ENCODE data around the gene PTGFRN.

The PTGFRN gene

GRCh38 chr1:117022114-117022513, 112.4 kb downstream of the PTGFRN start:
- 88% methylated on average over 3 of the region's 3 CpGs for WGBS
- Histone ChIP-seq H3K27me3 (ENCODE audit: insufficient read depth, low read length) (no peaks in the 10 kb centered on the region), H3K9ac (ENCODE audit: low read depth, low read length) (no peak overlapping the region), H3K36me3 (ENCODE audit: insufficient read depth, low read length) (no peaks in the 10 kb centered on the region), H3K4me3 (ENCODE audit: low read length) (no peak overlapping the region), H3K4me1 (ENCODE audit: insufficient read depth, low read length) (no peaks in the 10 kb centered on the region), H3K27ac (ENCODE audit: low read depth, low read length) (no peak overlapping the region), H3K9me3 (ENCODE audit: insufficient read depth, low read depth, low read length) (no peaks in the 10 kb centered on the region)

- Histone ChIP-seq H3K4me1 (ENCODE audit: insufficient read depth, low read length) (no peaks in the 10 kb centered on the region), H3K27me3 (ENCODE audit: insufficient read depth, low read length) (no peaks in the 10 kb centered on the region), H3K4me3 (ENCODE audit: low read length) (no peak overlapping the region), H3K36me3 (ENCODE audit: insufficient read depth, low read length) (no peaks in the 10 kb centered on the region), H3K27ac (ENCODE audit: low read depth, low read length) (no peak overlapping the region), H3K9ac (ENCODE audit: low read depth, low read length) (no peak overlapping the region), H3K9me3 (ENCODE audit: insufficient read depth, low read depth, low read length) (no peaks in the 10 kb centered on the region)
- WGBS = 94% methylated on average over 7 of the region's 7 CpGs
Observed at GRCh38 chr1:117025568-117025967, 115.9 kb downstream of the PTGFRN start.

DNA sequence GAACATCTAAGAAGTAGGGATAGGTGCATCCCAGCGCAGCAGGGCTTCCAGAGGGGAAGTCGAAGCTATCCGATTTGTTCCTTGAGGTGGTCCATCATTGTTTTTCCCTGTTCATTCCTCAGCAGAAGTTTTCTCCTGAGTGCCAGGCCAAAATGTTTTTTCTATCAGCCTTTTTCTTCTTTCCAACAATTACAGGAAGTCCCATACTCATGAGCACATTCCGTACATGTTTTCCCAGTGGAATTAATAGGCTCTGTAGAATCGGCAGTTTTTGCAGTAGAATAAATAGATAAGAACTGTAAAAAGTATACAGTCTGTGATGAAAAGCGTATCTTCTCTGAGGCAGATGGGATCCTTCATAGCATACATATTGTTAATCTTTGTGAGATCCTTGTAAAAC, 116.6 kb downstream of the PTGFRN start:
- H3K4me1 ChIP-seq (ENCODE audit: insufficient read depth, low read length) = no peaks in the 10 kb centered on the region
- no peak overlapping the region for H3K27ac ChIP-seq (ENCODE audit: low read depth, low read length)
- H3K9me3 ChIP-seq (ENCODE audit: insufficient read depth, low read depth, low read length) = no peaks in the 10 kb centered on the region
- 94% methylated on average over 6 of the region's 6 CpGs for WGBS
- no peak overlapping the region for H3K9ac ChIP-seq (ENCODE audit: low read depth, low read length)
- no peaks in the 10 kb centered on the region for H3K27me3 ChIP-seq (ENCODE audit: insufficient read depth, low read length)
- no peak overlapping the region for H3K4me3 ChIP-seq (ENCODE audit: low read length)
- no peaks in the 10 kb centered on the region for H3K36me3 ChIP-seq (ENCODE audit: insufficient read depth, low read length)

DNA sequence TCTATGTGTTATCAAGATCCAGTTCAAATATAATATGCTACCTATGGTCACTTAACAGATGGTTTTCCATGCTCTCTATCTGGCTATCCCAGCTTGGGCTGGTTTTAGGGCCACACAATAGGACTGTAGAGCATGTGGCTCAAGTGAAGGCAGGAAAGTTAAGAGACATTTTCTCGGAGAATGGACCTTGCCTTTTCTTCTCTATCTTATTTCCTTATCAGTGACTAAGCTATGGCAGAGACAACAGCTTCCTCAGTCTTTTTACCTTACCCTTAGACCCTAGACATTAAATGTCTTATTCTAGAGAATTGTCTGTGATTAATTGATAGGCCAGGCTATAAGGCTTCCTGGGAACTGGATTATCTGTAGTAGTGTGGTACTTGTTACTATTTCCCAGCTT, 120.0 kb downstream of the PTGFRN start:
- H3K4me1 ChIP-seq (ENCODE audit: insufficient read depth, low read length) = peaks cover 1% of the 10 kb centered on the region; the same call in 1 of the 2 replicates
- WGBS = 82% methylated on average over 1 of the region's 1 CpG
- no peaks in the 10 kb centered on the region for H3K36me3 ChIP-seq (ENCODE audit: insufficient read depth, low read length)
- no peaks in the 10 kb centered on the region for H3K9me3 ChIP-seq (ENCODE audit: insufficient read depth, low read depth, low read length)
- no peak overlapping the region for H3K4me3 ChIP-seq (ENCODE audit: low read length)
- no peaks in the 10 kb centered on the region for H3K27me3 ChIP-seq (ENCODE audit: insufficient read depth, low read length)
- H3K27ac ChIP-seq (ENCODE audit: low read depth, low read length) = no peak overlapping the region
- no peak overlapping the region for H3K9ac ChIP-seq (ENCODE audit: low read depth, low read length)

DNA sequence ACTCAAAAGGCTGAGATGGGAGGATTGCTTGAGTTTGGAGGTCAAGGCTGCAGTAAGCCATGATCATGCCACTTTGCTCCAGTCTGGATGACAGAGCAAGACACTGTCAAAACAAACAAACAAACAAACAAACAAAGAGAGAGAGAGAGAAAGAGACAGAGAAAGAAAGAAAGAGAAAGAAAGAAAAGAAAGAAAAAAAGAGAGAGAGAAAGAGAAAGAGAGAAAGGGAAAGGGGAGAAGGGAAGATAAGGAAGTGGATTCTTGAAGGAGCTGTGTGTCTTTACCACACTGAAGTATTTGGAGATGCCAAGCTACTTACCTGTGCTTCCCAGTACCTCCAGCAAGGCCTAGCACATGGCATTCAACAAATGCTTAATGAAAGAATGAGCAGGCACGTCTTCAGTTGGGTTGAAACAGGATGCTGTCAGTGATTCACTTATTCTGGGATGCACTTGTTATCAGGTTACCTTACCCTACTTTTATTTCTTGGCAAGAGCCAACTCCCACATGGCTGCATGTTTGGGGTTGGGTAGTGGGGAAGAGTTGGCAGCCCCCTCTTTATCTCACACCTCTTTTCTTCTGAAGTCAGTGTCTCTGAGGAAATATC, 120.7 kb downstream of the PTGFRN start:
- Histone ChIP-seq H3K4me3 (ENCODE audit: low read length) (no peak overlapping the region), H3K9ac (ENCODE audit: low read depth, low read length) (no peak overlapping the region), H3K4me1 (ENCODE audit: insufficient read depth, low read length) (peaks cover 7% of the 10 kb centered on the region; the same call in 1 of the 2 replicates), H3K9me3 (ENCODE audit: insufficient read depth, low read depth, low read length) (no peaks in the 10 kb centered on the region), H3K27ac (ENCODE audit: low read depth, low read length) (no peak overlapping the region), H3K36me3 (ENCODE audit: insufficient read depth, low read length) (no peaks in the 10 kb centered on the region), H3K27me3 (ENCODE audit: insufficient read depth, low read length) (no peaks in the 10 kb centered on the region)
- 79% methylated on average over 1 of the region's 1 CpG for WGBS

- WGBS = 96% methylated on average over 3 of the region's 3 CpGs
- no peak overlapping the region for H3K27ac ChIP-seq (ENCODE audit: low read depth, low read length)
- no peak overlapping the region for H3K4me3 ChIP-seq (ENCODE audit: low read length)
Observed at GRCh38 chr1:117032266-117032665, 122.5 kb downstream of the PTGFRN start.

DNA sequence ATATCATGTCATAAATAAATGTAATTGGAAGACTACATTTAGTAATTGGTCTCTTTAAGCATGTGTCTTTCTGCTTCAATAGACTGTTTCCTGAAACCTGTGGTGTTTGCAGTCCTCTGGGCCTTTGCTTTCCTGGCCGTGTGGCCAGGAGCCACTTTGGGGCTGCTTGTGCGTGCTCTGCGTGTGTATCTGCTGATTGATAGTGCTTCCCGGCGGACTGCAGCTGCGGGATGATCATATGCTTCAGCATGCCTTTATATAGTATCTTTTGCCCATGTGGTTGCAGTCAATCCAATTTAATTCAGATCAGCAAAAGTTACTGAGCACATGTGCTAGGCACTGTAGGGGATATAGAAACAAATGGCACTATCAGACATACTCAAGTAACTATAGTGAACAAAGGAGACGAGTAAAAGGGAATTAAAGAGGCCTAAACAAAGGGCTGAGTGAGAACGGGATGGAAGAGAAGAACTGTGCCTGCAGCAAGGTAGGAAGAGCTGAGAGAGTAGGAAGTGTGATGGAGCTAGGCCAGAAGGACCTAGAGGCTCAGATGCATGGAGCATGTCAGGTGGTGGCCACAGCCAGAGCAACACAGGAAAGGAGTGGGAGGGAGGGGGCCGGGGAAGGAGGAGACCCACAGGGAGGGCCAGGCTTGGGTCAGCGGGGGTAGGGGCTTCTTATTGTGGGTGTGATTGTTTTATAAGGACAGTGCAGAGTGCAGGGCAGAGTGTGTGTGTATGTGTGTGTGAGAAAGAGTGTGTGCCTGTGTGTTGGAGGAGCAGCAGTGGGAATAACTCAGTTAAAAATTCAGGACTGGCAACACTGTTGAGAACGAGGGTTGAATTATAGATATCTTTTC, 123.2 kb downstream of the PTGFRN start:
- peaks cover 7% of the 10 kb centered on the region; the same call in 1 of the 2 replicates for H3K4me1 ChIP-seq (ENCODE audit: insufficient read depth, low read length)
- WGBS = 88% methylated on average over 11 of the region's 11 CpGs
- H3K4me3 ChIP-seq (ENCODE audit: low read length) = no peak overlapping the region
- H3K9me3 ChIP-seq (ENCODE audit: insufficient read depth, low read depth, low read length) = no peaks in the 10 kb centered on the region
- H3K27me3 ChIP-seq (ENCODE audit: insufficient read depth, low read length) = no peaks in the 10 kb centered on the region
- H3K27ac ChIP-seq (ENCODE audit: low read depth, low read length) = no peak overlapping the region
- no peaks in the 10 kb centered on the region for H3K36me3 ChIP-seq (ENCODE audit: insufficient read depth, low read length)
- H3K9ac ChIP-seq (ENCODE audit: low read depth, low read length) = no peak overlapping the region

More at GRCh38 chr1:117032266-117032665, 122.5 kb downstream of the PTGFRN start:
- no peaks in the 10 kb centered on the region for H3K27me3 ChIP-seq (ENCODE audit: insufficient read depth, low read length)
- H3K9ac ChIP-seq (ENCODE audit: low read depth, low read length) = no peak overlapping the region
- H3K9me3 ChIP-seq (ENCODE audit: insufficient read depth, low read depth, low read length) = no peaks in the 10 kb centered on the region
- H3K4me1 ChIP-seq (ENCODE audit: insufficient read depth, low read length) = peaks cover 7% of the 10 kb centered on the region; the same call in 1 of the 2 replicates
- H3K36me3 ChIP-seq (ENCODE audit: insufficient read depth, low read length) = no peaks in the 10 kb centered on the region

- H3K27me3 ChIP-seq (ENCODE audit: insufficient read depth, low read length) = no peaks in the 10 kb centered on the region
- H3K9ac ChIP-seq (ENCODE audit: low read depth, low read length) = no peak overlapping the region
- H3K27ac ChIP-seq (ENCODE audit: low read depth, low read length) = no peak overlapping the region
- H3K4me3 ChIP-seq (ENCODE audit: low read length) = no peak overlapping the region
- no peaks in the 10 kb centered on the region for H3K36me3 ChIP-seq (ENCODE audit: insufficient read depth, low read length)
- no peaks in the 10 kb centered on the region for H3K9me3 ChIP-seq (ENCODE audit: insufficient read depth, low read depth, low read length)
- peaks cover 7% of the 10 kb centered on the region; the same call in 1 of the 2 replicates for H3K4me1 ChIP-seq (ENCODE audit: insufficient read depth, low read length)
- WGBS = 90% methylated on average over 7 of the region's 7 CpGs
Observed at GRCh38 chr1:117033772-117034171, 124.1 kb downstream of the PTGFRN start.

DNA sequence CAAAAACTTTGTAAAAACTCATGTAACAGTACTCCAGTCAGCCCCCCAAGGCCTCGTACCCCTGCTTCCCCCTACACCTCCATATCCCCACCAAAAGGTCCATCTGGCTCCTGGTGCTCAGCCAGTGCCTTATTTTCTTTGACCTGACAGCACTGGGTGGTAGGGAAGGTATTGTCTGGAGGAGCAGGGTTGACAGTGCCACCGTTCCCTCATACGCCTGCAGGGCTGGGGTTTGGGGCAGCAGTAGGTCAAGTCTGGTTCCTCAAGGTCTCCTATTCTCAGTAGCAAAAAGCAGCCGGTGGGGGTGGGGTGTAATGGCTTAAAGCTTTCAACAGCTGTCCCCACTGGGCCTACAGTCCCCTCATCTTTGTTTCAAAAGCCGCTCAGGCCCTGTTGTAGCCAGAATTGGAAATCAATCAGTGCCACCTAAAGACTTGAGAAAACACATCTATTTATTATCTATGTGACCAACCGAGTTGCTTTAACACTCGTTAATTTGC, 125.1 kb downstream of the PTGFRN start:
- Histone ChIP-seq H3K9ac (ENCODE audit: low read depth, low read length) (no peak overlapping the region), H3K27me3 (ENCODE audit: insufficient read depth, low read length) (no peaks in the 10 kb centered on the region), H3K36me3 (ENCODE audit: insufficient read depth, low read length) (no peaks in the 10 kb centered on the region), H3K4me3 (ENCODE audit: low read length) (no peak overlapping the region), H3K4me1 (ENCODE audit: insufficient read depth, low read length) (peaks cover 7% of the 10 kb centered on the region; the same call in 1 of the 2 replicates), H3K27ac (ENCODE audit: low read depth, low read length) (no peak overlapping the region), H3K9me3 (ENCODE audit: insufficient read depth, low read depth, low read length) (no peaks in the 10 kb centered on the region)
- 79% methylated on average over 7 of the region's 7 CpGs for WGBS

DNA sequence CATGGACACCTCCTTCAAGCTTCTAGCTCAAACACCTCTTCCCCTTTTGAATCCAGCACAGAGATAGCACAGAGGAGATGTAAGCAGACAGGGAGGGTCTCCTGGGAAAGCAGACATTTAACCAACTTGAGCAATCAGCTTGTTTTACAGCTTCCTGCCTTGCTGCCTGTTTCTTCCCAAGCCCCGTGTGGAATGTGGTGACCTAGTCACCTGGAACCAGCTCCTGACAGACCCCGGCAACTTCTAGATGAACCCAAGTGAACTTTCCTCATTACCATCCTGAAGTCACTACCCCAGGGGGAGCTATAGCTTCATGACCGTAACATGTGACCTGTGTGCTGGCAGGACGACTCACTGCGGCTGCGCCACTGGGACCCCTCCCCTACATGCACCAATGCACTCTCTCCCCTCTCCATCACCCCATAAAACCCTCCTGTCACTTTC, 126.3 kb downstream of the PTGFRN start:
- WGBS = 85% methylated on average over 6 of the region's 6 CpGs
- H3K4me3 ChIP-seq (ENCODE audit: low read length) = no peak overlapping the region
- H3K9me3 ChIP-seq (ENCODE audit: insufficient read depth, low read depth, low read length) = no peaks in the 10 kb centered on the region
- H3K9ac ChIP-seq (ENCODE audit: low read depth, low read length) = no peak overlapping the region
- H3K27ac ChIP-seq (ENCODE audit: low read depth, low read length) = no peak overlapping the region
- peaks cover 7% of the 10 kb centered on the region; the same call in 1 of the 2 replicates for H3K4me1 ChIP-seq (ENCODE audit: insufficient read depth, low read length)
- H3K27me3 ChIP-seq (ENCODE audit: insufficient read depth, low read length) = no peaks in the 10 kb centered on the region
- no peaks in the 10 kb centered on the region for H3K36me3 ChIP-seq (ENCODE audit: insufficient read depth, low read length)

- WGBS = 100% methylated on average over 1 of the region's 1 CpG
- Histone ChIP-seq H3K27me3 (ENCODE audit: insufficient read depth, low read length) (no peaks in the 10 kb centered on the region), H3K4me1 (ENCODE audit: insufficient read depth, low read length) (peaks cover 7% of the 10 kb centered on the region; the same call in 1 of the 2 replicates)
Observed at GRCh38 chr1:117037802-117038201, 128.1 kb downstream of the PTGFRN start.

More at GRCh38 chr1:117037802-117038201, 128.1 kb downstream of the PTGFRN start:
- H3K27ac ChIP-seq (ENCODE audit: low read depth, low read length) = no peak overlapping the region
- H3K36me3 ChIP-seq (ENCODE audit: insufficient read depth, low read length) = no peaks in the 10 kb centered on the region
- H3K9me3 ChIP-seq (ENCODE audit: insufficient read depth, low read depth, low read length) = no peaks in the 10 kb centered on the region
- H3K4me3 ChIP-seq (ENCODE audit: low read length) = no peak overlapping the region
- no peak overlapping the region for H3K9ac ChIP-seq (ENCODE audit: low read depth, low read length)

Measured in HUES64 (cell line).